HG03039 (cell line): ENCODE data around the gene ZFP36L1.
"Not testable (repeated sequence)": the region's sequence is repeated elsewhere in the genome, so short reads cannot be mapped to it uniquely, and the experiment has no call there.

ENCODE experiments used
- ATAC-seq: cut with Tn5 transposase; IDR thresholded peaks from one replicate; pipeline ENCODE4 v1.9.1; 2021; ENCODE audit warnings: mild to moderate bottlenecking, moderate library complexity; ENCODE audit not compliant: unreplicated experiment

Gene ZFP36L1

DNA sequence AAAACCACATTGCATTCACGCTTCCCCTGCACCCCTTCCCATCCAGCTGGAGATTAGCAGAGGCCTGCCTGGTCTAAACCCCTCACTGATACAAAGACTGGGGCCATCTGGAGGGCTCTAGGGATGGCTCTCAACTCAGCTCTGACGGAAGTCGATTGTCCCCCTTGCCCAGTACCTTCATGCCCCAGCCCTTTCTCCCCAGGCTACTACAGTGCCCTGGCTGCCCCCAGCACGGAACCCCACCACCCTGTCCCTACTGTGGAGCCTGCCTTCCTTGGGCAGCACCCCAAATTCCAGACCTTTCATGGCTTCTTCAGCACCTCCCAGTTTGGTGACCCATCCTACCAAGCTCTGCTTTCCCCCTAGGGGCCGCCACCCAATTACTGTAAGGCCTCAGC, 25.6 kb downstream of the ZFP36L1 start:
- ATAC-seq: no peak

DNA sequence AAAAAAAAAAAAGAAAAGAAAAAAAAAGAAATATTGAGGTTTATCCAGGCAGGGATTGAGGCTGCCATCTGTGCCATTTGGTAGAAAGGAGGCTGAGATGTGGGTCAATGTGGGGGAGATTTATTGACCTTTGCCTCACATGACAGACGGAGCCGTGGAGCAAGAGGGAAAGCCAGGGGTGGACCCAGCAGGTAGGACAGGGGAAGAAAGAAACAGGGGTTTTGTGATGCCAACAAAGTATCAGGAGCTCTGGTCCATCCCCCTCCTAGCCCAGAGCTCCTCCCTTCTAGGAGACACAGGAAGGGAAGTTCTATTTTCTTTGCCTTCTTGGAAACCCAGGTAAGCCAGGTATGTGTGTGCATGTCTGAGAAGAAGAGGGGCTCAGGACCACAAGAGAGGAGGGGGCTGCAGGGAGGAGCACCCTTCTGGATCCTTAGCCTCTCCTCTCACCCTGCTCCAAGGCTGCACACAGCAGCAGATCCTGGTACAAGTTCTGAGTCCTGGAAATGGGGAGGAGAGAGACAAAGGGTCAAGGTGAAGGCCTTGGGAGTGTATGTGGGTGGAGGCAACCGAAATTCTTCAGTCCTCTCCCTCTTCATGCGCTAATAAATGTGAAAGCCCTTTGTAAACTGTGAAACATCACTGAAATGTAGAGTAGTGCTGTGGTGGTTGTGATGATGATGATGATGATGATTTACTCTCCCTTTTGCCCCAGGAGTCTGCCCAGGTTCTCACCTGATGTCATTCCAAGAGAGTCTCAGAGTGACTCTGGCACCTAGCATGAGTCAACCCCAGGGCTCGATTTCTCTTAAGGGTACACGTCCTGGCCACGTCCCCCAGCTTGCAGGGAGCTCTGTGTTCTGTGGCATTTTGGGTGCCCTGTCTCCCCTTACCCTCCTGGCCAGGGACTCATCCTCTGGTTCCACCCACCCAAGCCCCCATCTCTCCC, 26.3 kb downstream of the ZFP36L1 start:
- ATAC-seq: no peak

DNA sequence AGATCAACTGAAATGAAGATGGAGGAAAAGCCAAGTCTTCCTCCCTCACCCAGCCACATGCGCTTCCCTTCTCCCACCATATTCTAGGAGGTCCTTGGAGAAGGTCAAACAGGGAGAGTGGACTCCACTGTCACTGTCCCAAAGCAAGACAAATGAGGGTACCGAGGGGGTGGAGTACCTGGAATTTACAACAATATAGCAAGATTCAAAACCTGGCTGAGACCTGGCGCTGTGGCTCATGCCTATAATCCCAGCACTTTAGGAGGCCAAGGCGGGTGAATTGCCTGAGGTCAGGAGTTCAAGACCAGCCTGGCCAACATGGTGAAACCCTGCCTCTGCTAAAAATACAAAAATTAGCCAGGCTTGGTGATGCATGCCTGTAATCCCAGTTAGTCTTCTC, 29.0 kb downstream of the ZFP36L1 start:
- not testable (repeated sequence) for ATAC-seq

DNA sequence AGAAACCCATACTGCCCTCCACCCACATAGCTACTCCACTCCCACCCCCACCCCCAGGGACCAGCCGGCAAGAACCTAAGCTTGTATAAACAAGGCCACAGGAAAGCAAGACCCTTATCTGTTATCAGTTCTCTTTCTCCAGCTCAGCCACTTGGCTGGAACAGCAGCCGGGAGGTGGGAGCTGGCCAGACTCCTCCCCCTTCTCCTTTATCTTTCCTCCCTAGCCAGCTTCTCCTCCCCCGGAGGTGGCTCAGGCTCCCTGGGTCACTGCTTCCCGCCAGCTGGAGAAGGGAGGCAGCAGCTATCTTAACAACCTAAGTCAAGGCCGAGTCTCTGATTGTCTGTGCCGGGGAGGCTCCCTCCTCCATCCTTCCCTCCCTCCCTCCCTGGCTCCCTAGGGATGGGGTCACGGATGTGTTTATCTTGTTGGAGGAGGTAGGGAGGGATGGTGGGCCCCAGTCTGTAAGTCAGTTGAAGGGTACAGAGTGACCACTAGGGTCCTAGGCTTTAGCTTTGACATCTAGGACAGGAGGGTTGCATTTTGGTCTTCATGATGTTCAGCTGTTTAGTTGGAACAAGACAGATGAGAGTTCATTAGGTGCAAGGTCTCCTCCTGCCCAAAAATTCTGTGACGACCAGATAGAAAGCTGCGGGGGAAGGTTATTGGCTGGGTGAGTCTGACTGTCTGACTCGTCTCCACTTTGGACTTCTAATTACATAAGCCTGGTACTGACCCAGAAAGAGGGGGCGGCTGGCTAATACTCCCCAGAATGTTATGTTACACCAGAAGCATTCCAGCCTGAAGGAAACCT, 29.7 kb downstream of the ZFP36L1 start:
- no peak for ATAC-seq

DNA sequence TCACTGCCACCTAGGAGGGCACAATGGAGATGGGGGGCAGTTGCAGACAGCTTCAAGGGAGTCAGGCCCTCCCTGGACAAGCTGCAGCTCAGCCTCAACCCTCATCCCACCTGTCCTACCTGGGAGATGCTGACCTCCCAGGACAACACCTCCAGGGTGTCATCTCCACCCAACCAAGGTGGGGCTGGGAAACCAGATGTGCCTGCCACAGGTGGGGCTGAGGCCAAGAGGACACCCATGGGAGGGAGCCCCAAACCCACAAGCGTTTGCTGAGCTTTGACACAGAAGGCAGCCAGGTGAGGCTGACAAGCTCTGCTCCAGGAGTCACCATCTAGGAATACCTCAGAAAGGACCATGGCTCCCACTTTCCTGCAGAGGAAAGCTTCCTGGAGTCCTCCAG, 31.5 kb downstream of the ZFP36L1 start:
- no peak for ATAC-seq

DNA sequence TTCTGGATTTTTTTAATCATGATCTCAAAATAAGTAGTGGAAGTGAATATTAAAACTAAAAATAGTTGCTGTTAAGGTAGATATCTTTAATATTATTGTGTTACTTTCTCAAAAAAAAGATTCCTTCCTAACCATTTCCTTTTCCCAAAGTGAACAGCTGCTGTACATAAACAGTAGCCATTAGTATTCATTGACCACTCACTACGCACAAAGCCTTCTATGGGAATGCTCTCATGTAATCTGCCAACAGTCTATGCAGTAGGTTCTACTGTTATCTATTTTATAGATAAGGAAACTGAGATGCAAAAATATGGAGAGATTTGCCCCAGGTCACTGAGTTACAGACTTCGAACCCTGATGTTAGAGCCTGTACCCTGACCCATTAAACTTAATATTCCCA, 32.1 kb downstream of the ZFP36L1 start:
- ATAC-seq: no peak

DNA sequence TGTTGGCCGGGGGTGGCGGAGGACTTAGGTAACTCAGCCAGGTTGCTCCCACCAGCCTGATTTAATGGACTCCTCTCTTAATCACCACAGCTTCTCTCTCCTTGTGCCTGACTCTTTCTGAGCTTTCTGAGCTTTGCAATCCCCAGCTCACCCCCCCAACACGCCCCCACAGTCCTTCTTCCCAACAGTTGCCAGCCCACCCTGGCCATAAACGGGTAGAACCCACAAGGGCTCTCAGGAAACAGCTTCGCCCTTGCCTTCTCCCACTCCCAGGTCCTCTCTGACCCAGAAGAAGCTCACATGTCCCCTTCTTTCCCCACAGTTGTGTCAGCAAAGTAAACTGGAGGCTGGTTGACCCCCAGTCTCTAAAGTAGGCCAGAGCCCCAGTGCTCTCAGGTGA, 32.9 kb downstream of the ZFP36L1 start:
- no peak for ATAC-seq

DNA sequence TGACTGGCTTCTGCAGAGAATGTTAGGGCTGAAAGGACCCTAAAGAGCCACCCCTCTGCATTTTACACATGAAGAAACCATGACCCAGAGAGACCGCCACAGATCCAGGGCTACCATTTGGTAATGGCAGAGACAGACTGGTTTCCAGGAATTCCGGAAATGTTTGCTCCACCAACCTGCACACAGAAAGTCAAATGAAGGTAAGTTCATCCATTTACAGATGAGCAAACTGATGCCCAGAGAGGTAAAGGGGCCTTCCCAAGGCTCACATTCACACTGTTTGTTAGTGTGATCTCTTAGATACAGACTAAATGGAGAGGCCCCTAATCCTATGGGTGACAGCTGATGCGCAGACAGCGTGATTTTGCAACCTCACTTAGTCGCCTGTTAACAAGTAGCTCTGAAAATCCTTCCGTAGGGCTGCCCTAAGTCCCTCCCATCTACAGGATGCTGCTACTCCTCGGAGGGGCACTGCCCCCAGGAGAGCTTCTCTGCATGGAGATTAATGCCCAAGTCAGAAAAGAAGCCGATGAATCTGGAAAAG, 33.8 kb downstream of the ZFP36L1 start:
- no peak for ATAC-seq

DNA sequence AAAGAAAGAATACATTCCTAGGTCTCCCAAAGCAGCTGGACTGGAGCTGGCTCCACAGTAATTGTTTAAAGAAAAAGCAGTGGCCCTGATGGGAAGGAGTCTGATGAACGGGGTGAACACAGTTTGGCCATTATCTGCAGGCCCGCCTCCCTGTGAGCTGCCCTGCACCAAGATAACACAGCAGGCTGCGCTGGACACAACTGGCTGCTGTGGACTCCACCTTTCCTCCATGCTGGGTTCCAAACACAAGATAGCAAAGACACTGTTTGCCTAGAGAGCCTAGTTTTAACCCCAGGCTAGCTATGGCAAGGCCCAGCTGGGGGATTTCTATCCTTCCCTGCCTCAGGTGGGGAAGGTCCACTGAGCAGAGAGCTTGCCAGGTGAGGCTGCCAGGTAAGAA, 34.6 kb downstream of the ZFP36L1 start:
- ATAC-seq: no peak

DNA sequence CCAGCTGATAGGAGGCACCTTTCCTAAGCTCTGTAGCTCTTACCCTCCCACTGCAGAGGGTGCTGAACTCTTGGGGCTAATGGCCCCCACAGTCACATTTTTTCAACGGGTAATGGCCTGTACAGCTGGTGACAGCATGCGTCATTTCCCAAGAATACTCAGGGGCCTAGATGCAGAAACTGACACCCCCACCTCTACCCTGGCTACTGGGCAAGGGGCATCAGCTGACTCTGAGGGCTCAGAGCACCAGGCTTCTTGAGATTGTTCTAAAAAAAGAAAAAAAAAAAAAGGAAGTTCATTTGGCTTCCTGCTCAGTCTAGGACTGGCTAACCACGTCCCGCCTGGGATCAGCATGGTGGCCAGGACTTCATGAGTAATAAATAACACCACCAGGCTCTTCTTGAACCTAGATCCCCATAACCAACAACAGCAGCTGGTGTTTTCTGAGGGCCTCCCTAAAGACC, 35.2 kb downstream of the ZFP36L1 start:
- no peak for ATAC-seq

DNA sequence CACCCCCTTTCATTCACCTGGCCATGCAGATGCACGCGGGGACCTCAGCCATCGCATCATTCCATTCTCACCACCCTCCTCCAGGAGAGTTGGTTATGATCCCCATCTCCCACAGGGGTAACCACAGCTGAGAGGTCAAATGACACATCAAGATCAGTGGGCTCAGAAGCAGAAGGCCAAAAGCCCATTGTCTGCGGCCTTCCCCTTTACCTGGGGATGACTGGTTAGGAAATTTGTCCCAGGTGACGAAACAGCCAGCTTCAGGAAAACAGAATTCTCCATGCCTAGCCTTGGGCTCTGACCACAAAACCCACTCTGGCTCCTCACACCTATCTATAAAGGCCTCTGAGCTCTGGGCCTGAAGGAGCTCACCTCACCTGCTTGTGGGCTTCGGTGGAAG, 36.1 kb downstream of the ZFP36L1 start:
- no peak for ATAC-seq

DNA sequence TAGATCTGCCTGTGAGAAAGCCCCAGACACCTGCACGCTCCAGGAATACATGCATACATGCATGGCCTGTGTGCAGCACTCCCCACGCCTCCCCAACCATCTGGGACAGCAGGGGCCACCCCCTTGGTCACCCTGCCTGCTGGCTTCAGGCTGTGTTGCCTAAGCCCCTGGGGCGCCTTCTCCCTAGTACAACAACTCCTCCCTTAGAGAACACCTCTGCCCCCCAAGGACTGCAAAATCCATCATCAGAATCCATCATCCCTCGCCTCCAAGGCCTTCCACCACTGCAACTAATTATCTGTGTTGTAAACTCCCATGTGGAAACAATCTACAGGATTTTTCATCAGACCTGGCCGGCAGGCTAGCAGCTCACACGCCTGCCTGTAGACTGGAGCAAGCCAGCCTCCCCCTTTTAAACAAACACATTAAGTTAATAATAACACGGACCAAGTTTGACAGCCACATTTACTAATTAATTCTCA, 36.8 kb downstream of the ZFP36L1 start:
- ATAC-seq: no peak

DNA sequence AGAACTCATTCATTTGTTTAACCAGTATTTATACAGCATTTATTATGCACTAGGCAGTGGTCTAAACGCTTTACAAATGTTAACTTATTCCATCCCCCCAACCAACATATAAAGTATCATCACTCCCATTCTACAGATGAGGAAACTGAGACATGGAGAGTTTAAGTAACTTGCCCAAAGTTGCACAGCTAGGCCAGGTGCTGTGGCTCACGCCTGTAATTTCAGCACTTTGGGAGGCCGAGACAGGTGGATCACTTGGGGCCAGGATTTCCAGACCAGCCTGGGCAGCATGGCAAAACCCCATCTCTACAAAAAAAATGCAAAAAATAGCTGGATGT, 37.9 kb downstream of the ZFP36L1 start:
- ATAC-seq: no peak

DNA sequence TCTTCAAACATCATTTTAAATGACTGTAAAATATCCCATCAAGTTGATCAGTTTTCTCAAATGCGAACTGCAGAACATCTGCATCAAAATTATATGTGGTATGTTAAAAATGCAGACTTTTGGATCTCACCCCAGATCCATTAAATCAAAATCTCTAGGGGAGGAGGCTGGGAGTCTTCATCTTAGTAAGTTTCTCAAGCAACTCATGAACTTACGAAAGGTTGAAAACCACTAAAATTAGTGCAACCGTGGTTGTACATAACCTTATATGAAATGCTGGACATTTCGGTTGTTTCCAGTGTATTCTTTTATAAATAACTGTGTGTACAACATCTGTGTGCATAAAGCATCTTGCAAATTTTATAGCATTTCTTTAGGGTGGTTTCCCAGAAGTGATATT, 39.2 kb downstream of the ZFP36L1 start:
- no peak for ATAC-seq

DNA sequence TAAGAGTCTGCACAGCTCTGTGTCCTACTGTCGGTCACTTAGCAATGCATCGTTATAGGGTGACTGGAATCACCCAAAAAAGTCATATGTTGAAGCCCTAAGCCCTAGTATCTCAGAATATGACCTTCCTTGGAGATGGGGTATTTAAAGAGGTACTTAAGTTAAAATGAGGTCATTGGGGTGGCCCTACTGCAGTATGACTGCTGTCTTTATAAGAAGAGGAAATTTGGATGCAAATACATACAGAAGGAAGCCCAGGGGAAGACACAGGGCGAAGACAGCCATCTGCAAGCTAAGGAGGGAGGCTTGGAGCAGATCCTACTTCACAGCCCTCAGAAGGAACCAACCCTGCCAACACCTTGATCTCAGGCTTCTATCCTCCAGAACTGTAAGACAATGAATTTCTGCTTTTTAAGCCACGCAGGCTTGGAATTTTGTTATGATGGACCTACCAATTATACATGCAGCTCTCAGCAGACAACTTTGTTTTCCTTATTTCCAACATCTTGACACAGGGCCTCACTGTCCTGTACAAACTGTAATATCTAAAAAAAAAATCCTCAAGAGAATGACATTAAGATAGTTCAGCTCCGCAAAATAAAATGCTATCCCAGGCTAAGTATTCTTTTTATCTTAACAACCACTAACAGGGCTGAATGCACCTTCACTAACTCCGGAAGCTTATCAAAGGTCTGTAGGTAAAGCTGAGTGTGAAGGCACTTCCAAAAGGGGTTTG, 40.4 kb downstream of the ZFP36L1 start:
- ATAC-seq: no peak

DNA sequence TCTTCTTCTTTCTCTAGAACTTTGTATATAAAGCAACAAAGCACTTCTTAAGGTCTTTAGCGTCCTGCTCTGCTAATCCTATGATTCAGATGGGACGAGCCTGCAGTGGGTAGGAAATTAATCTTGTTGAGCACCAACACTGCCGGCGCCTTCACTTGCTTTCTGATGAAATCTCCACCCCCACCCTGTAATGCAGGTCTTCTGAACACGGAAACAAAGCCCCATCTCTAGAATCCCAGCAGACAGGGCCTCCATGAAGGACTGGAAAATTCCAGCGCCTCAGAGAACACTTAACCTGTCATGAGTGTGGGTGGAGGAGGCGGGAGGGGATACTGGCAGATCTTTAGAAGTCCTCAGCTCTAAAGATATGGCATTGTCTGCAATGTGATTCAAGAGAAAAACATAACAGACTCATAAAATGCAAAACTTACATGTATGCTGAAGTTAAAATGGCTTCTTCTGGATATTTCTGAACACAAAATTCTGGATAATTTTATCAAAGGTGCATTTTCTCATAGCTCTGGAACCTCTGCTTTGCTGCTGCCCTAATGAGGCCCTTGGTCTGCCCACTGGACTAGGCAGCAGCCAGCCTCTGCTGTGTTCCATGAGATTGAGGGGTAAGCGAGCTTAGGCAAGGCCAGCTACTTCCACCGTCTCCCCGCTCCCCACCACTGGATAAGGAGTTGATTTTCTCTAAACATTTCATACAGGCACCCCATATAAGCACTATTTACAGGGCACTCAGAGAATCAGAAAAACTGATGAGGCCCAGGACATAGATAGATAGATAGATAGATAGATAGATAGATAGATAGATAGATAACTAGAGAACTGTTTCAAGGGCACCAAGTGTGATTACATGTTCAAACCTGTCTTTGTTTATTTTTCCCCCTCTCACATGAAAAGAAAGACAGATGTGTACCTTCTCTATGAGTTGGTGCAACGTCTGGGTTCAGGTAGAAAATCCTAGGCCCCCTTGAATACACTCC, 43.1 kb downstream of the ZFP36L1 start:
- ATAC-seq: no peak

DNA sequence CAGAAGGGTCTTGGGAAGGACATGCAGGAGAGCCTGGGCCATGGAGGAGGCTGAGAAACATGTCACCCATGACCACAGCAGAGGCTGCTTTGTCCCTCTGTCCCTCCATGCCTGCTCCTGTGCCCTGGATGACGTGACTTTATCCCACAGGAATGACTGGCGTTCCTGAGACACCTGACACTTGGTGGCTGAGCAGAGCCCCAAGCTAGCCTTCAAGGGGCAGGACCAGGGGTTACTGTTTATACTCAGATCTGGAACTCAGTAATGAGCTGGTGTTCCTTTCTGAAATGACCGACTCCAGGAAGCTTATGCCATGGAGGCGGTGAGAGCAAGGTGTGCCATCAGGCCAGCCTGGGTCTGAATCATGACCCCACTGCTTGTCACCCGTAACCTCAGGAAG, 44.2 kb downstream of the ZFP36L1 start:
- ATAC-seq: no peak

DNA sequence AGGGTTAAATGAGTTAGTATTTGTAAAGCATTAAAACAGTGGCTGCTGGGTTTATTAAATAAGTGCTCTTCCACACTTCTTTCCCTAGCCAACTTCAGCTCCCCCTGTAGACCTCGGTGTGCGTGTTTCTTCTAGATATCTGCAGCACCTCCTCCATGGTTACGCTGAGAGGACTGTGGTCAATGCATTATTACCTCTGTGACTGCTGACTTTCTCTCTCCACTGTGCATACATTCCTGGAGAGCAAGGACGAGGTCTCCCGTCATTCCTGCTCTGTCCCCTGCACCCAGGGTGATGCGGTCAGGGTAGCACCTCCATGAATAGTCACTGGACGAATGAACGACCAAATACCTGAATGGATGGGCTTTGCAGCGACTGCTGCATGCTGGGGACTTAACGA, 44.6 kb downstream of the ZFP36L1 start:
- no peak for ATAC-seq

DNA sequence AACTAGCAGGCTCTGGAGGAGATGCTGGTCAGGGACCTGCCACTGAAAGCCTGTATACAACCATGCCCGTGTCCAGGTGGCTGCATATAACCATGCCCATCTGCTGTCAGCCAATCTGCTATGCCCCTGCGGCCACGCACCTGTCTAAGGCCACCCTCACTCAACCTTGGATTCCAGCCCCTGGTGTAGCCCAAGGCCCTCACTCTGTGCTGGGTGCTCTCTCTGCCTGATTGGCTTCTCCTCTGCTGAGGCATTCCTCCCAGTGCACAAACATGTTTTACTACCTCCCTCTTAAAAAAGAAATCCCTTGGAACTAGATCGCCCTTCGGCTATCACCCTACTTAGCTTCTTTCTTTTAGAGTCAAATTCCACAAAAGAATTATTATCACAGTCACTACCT, 45.5 kb downstream of the ZFP36L1 start:
- no peak for ATAC-seq

DNA sequence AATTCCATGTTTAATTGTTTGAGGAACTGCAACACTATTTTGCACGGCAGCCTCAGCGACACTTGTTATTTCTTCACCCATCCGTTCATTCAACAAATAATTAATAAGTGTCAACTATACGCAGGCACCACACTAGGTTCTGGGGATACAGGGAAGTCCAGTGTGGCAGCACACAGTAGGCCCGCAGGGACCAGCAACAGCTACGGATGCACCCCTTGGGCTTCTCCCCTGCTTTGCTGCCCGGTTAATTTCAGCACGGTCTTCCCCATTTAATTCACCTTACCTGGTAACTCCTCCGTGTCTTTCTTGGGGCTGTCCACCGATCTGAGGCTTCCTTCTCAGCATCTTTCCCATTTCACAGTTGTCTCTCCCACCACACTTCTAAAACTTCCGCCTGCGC, 48.3 kb downstream of the ZFP36L1 start:
- ATAC-seq: no peak
